ENCODE measurements around the gene TMEM121B.

- no peak for TF ChIP-seq POLR2A (IDR thresholded peaks at IDR 0.05; ENCODE audit: low read length)
- TF ChIP-seq GATA1 (IDR thresholded peaks at IDR 0.05; ENCODE audit: low read depth, low read length), result no peak
These were observed 37.2 kb downstream of the TMEM121B start for GRCh38 chr22:17083811-17084441.
